ENCODE results near the gene RPS16.

- TF ChIP-seq CTCF (CRISPR knock-in tag; IDR thresholded peaks at IDR 0.05) (no peak), ZNF143 (CRISPR knock-in tag; IDR thresholded peaks at IDR 0.05) (no peak), ZNF770 (CRISPR knock-in tag; IDR thresholded peaks at IDR 0.05) (no peak), BHLHE40 (IDR thresholded peaks at IDR 0.05; ENCODE audit: low read length) (no peak), EZH2 (conservative IDR thresholded peaks at IDR 0.05; ENCODE audit: low read depth, low read length) (no peak), ZNF782 (CRISPR knock-in tag; IDR thresholded peaks at IDR 0.05; ENCODE audit: borderline replicate concordance) (no peak), NKX3-1 (CRISPR knock-in tag; IDR thresholded peaks at IDR 0.05) (no peak), HOMEZ (CRISPR knock-in tag; IDR thresholded peaks at IDR 0.05; ENCODE audit: low read depth) (no peak), TCF7 (IDR thresholded peaks at IDR 0.05; ENCODE audit: low read depth) (no peak)
Observed at GRCh38 chr19:39436350-39436716, 584 bp upstream of the RPS16 start.

All from HepG2 (cell line).